ENCODE data around the gene TAB2. TPM values are rescaled to one million over a fixed set of nuclear protein-coding genes. Genes with fewer than 3 reads are reported as not detected.

The TAB2 gene
- total and polyA plus RNA-seq, 2 of the 8 experiments (the other 6 are each of a cell fraction or from before 2014, with no cell fraction given) = 40.4 to 63.0 TPM

- no peaks in the 10 kb centered on the region for H3K9me3 ChIP-seq (ENCODE audit: insufficient read depth in 2 of 2, low read depth in 1 of 2, low read length in 1 of 2)
- ChIA-PET POLR2A (ENCODE audit: partially characterized antibody) (interaction anchor here (0.7 to 1.5 kb wide), 3 partner anchors 9 to 397 kb away, joined by 3 to 7 read pairs (median 3); no protein-coding TSS in a partner anchor), CTCF (ENCODE audit: partially characterized antibody) (interaction anchor here (0.5 to 2.2 kb wide), 9 partner anchors 12 to 462 kb away, joined by 3 to 11 read pairs (median 3); no protein-coding TSS in a partner anchor)
- 86% methylated on average over 14 of the region's 14 CpGs; no CpG with 5 or more reads in 1 of the 2 experiments for WGBS, 2 experiments (ENCODE audit: extremely low coverage in 1 of 2, insufficient coverage in 1 of 2, insufficient read length in 1 of 2, insufficient replicate concordance in 2 of 2, low coverage in 1 of 2, low lambda C conversion rate in 2 of 2, missing lambda C conversion rate in 1 of 2)
- peak overlapping the region; percentile 73 to 96 for H3K4me2 ChIP-seq (ENCODE audit: insufficient read depth in 1 of 2, low read depth in 2 of 2, low read length in 2 of 2)
- no peaks in the 10 kb centered on the region for H3K36me3 ChIP-seq (ENCODE audit: control insufficient read depth in 2 of 4, insufficient read depth in 4 of 4, low read length in 3 of 4)
- H4K5ac ChIP-seq (ENCODE audit: insufficient read length, low read depth, low read length) = no peak overlapping the region
- no peak overlapping the region for H3K56ac ChIP-seq (replicated peaks; ENCODE audit: insufficient read length, low read depth, low read length)
- H3K23ac ChIP-seq (ENCODE audit: insufficient read length) = no peak overlapping the region
- no peak overlapping the region for H3K14ac ChIP-seq (ENCODE audit: insufficient read length)
- H4K91ac ChIP-seq (replicated peaks; ENCODE audit: insufficient read length, low read length) = no peak overlapping the region
- peak overlapping the region; percentile 50; the same call in 1 of the 2 replicates for H2BK12ac ChIP-seq (ENCODE audit: low read depth, low read length)
- peaks cover 0 to 1% (median 0%) of the 10 kb centered on the region in 4 experiments; a peak in 2 of 7 replicates for H3K4me1 ChIP-seq (replicated peaks in 1 of 4; ENCODE audit: control insufficient read depth in 3 of 4, insufficient read depth in 4 of 4, low read length in 3 of 4)
- FAIRE-seq (no peak), DNase-seq (ENCODE audit: low read depth in 1 of 2, low spot score in 2 of 2) (no peak)
- TF ChIP-seq BCL11A (IDR thresholded peaks at IDR 0.05; ENCODE audit: low read depth in 2 of 2, low read length in 2 of 2) = no peak
- TF ChIP-seq SIX5 (IDR thresholded peaks at IDR 0.05; ENCODE audit: low read depth, low read length) = no peak
- no peak for TF ChIP-seq HDAC6 (IDR thresholded peaks at IDR 0.05; ENCODE audit: low read depth, low read length)
- no peak for TF ChIP-seq ASH2L (IDR thresholded peaks at IDR 0.05; ENCODE audit: low read length)
- TF ChIP-seq SUZ12 (IDR thresholded peaks at IDR 0.05; ENCODE audit: low read length) = no peak
- TF ChIP-seq SP2 (IDR thresholded peaks at IDR 0.05; ENCODE audit: low read length) = no peak
- TF ChIP-seq, protein P1, sequence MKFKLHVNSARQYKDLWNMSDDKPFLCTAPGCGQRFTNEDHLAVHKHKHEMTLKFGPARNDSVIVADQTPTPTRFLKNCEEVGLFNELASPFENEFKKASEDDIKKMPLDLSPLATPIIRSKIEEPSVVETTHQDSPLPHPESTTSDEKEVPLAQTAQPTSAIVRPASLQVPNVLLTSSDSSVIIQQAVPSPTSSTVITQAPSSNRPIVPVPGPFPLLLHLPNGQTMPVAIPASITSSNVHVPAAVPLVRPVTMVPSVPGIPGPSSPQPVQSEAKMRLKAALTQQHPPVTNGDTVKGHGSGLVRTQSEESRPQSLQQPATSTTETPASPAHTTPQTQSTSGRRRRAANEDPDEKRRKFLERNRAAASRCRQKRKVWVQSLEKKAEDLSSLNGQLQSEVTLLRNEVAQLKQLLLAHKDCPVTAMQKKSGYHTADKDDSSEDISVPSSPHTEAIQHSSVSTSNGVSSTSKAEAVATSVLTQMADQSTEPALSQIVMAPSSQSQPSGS (IDR thresholded peaks at IDR 0.05; ENCODE audit: low read length) = no peak
- no peak for TF ChIP-seq BRCA1 (IDR thresholded peaks at IDR 0.05; ENCODE audit: low read depth, low read length)
- no peaks in the 10 kb centered on the region for H4K20me1 ChIP-seq (replicated peaks in 1 of 2; ENCODE audit: control insufficient read depth in 1 of 2, insufficient read depth in 2 of 2, low read length in 2 of 2)
- no peaks in the 10 kb centered on the region for H3K79me1 ChIP-seq (ENCODE audit: low read depth, low read length)
- no peak overlapping the region for H4K8ac ChIP-seq (ENCODE audit: extremely low read depth, insufficient read depth, low read length)
- no peak overlapping the region; the same call in 1 of the 2 replicates for H2AFZ ChIP-seq (ENCODE audit: low read length)
- peaks cover 11% of the 10 kb centered on the region; the same call in 1 of the 2 replicates for H3K23me2 ChIP-seq (ENCODE audit: low read depth, low read length)
- no peak overlapping the region for H2BK15ac ChIP-seq (ENCODE audit: low read length)
- peaks cover 16 to 32% (median 30%) of the 10 kb centered on the region in 4 experiments for H3K27me3 ChIP-seq (replicated peaks in 1 of 4; ENCODE audit: control insufficient read depth in 3 of 4, extremely low read depth in 1 of 4, insufficient read depth in 3 of 4, low read length in 3 of 4)
- peak overlapping the region; percentile 46 to 67 (median 50); a peak in 7 of 8 replicates for H3K4me3 ChIP-seq (ENCODE audit: extremely low read depth in 1 of 4, insufficient read depth in 2 of 4, low read depth in 3 of 4, low read length in 4 of 4)
- no peak overlapping the region for H2BK5ac ChIP-seq (ENCODE audit: low read depth, low read length)
- no peak overlapping the region for H3K9ac ChIP-seq (replicated peaks in 1 of 4; ENCODE audit: extremely low read depth in 1 of 4, low read depth in 3 of 4, low read length in 3 of 4)
- H2BK20ac ChIP-seq (ENCODE audit: low read length) = no peak overlapping the region
- H3K27ac ChIP-seq (ENCODE audit: low read depth, low read length) = no peak overlapping the region
- H3K4ac ChIP-seq (replicated peaks; ENCODE audit: insufficient read length, low read depth, low read length) = no peak overlapping the region
- no peak overlapping the region for H2BK120ac ChIP-seq (replicated peaks; ENCODE audit: low read depth, low read length)
- no peak overlapping the region for H2AK5ac ChIP-seq (ENCODE audit: low read depth, low read length)
- no peaks in the 10 kb centered on the region for H3K79me2 ChIP-seq (ENCODE audit: control insufficient read depth in 1 of 2, insufficient read depth in 2 of 2, low read length in 2 of 2)
- no peak overlapping the region for H3K18ac ChIP-seq (ENCODE audit: extremely low read depth, low read length)
Observed at GRCh38 chr6:149449831-149450678, 132.5 kb downstream of the TAB2 start.
